GM10266 (cell line): ENCODE measurements around the gene AHNAK2.

ENCODE experiments used
- DNase-seq: peaks from one replicate; pipeline ENCODE4 v3.0.0; 2012; ENCODE audit errors: extremely low spot score
- TF ChIP-seq, protein P1 (sequence below): IDR thresholded peaks from 2 replicates; pipeline ENCODE4 v1.5.1; 2012; ENCODE audit warnings: mild to moderate bottlenecking, low read depth; ENCODE audit not compliant: control insufficient read depth, insufficient read depth; ENCODE audit errors: missing control alignments

The AHNAK2 gene

DNA sequence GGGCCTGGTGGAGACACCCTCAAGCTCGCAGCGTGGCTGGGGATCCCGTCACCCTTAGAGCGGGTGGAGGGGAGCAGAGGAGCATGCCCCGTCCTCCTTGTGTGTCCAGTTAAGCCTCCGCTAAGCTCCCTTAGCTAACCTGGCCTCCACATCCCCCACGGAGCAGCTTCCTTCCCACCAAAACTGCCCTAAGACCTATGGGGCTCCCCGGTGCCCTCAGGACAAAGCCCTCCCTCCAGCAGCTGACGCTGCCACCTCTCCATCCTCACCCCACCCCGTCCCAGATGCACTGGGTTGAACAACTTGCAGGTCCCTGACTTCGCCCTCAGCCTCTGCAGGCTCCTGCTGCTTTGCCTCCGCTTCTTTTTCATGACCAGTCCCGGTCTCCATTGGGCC is 4.0 kb downstream of the AHNAK2 start:
- no peak for DNase-seq
- TF ChIP-seq, protein P1, sequence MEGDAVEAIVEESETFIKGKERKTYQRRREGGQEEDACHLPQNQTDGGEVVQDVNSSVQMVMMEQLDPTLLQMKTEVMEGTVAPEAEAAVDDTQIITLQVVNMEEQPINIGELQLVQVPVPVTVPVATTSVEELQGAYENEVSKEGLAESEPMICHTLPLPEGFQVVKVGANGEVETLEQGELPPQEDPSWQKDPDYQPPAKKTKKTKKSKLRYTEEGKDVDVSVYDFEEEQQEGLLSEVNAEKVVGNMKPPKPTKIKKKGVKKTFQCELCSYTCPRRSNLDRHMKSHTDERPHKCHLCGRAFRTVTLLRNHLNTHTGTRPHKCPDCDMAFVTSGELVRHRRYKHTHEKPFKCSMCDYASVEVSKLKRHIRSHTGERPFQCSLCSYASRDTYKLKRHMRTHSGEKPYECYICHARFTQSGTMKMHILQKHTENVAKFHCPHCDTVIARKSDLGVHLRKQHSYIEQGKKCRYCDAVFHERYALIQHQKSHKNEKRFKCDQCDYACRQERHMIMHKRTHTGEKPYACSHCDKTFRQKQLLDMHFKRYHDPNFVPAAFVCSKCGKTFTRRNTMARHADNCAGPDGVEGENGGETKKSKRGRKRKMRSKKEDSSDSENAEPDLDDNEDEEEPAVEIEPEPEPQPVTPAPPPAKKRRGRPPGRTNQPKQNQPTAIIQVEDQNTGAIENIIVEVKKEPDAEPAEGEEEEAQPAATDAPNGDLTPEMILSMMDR: no peak

DNA sequence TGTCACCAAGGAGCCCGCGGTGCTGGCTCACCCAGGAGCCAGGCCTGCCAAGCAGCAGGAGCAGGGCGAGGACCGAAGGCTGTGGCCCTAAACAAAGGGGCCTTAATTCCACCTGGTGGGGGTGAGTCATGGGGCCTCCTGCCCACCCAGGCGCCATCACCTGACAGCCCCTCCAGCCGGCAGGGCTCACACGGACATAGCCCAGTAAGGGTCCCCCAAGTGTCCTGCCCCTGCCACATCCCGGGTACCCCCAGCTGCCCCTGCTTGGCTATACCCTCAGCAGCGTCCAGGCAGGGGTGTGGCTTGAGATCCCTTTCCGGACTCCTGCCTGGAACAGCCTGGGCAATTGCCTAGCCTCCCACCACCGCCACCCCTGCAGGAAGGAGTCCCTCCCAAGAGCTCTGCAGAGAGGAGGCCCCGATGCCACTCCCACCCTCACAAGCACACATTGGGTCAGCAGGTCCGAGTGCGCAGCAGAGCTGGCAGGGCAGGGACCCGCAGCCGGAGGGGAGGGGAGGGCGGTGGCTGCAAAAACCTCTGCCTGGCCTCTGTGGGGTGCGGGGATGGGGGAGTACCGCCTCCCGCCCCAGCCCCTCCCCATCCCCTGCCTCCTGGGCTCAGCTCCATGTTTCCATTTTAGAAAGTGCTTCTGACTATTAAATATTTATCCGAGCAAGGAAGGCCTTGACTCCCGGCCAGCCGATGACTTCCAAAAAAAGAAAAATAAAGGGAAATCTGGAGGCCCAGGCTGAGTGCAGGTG is 4.6 kb downstream of the AHNAK2 start:
- no peak for DNase-seq
- TF ChIP-seq, protein P1: no peak

DNA sequence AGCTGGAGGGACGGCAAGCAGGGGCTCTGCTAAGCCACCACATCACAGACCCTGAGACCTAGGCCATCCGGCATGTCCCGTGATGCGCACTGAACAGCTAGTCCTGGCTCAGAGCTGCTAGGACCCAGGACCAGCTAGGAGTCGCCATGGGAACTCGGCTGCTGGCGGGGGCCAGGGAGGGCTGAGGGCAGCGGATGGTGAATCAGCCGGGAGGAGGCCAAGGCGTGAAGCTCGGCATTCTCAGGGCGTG is 5.1 kb downstream of the AHNAK2 start:
- no peak for DNase-seq
- TF ChIP-seq, protein P1: no peak

DNA sequence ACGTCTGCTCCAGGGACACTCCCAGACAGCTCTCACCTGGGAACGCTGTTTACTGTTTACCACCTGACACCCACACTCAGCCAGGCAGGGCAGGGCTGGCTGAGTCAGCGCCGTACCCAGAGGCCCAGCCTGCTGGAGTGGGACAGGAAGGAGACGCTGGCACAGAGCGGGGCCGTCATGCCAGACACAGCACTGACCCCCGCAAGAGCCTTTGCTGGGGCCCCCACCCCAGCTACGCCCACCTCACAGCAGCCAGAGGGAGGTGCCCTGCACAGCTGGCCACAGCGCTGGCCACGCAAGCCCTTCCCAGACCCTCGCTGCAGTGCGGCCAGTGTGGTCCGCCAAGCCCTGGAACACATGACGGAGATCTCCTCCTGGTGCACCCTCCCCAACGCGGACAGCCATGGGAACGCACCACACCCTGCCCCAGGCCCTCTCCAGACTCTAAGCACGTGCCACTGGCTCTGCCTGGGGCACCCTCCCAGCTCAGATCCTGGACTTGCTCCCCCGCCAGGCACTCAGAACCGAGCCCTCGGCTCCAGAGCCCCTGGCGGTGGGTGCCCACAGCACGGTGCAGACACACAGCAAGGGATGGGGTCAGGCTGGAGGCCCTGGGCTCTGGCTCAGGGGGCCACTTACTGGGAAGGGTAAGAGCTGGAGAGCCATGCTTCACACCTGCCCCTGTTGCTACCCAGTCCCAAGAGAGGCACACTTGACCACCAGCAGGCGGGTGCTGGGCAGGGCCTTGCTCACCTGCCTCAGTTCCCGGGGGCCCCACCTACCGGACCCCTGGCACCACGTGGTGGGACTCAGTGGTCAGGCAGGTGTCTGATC is 5.7 kb downstream of the AHNAK2 start:
- no peak for DNase-seq
- TF ChIP-seq, protein P1: no peak

DNA sequence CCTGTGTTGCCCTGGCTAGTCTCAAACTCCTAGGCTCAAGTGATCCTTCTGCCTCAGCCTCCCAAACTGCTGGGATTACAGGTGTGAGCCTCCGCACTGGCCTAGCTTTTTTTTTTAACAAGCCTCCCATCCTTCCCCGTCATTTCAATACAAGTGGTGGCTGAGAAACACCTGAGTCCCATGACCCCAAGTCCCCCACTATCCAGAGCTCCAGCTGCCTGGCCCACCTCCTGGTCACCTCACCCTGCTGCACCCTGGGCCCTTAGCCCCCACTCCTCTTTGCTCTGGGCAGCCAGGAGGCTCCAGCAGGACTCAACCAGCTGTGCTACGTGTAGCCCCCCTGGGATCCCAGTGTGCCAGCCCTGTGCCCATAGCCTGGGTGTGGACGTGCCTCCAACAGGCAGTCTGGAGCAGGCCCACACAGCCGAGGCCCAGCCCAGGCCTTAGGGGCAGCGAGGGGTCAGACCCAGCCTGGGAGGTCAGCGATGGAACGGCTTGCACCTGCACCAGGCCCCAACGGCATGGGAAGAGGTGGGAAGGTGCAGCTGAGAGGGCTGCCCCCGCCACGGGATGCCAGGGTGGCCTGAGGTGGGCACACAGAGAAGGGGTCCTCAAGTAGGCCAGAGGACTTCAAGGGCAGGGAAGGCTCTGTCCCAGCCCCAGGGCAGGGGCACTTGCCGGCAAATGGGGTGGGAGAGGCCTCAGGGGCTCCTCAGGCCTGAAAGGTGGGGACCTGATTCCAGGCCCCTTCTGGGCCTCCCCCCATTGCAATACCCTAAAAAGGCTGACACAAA is 6.5 kb downstream of the AHNAK2 start:
- DNase-seq: no peak

DNA sequence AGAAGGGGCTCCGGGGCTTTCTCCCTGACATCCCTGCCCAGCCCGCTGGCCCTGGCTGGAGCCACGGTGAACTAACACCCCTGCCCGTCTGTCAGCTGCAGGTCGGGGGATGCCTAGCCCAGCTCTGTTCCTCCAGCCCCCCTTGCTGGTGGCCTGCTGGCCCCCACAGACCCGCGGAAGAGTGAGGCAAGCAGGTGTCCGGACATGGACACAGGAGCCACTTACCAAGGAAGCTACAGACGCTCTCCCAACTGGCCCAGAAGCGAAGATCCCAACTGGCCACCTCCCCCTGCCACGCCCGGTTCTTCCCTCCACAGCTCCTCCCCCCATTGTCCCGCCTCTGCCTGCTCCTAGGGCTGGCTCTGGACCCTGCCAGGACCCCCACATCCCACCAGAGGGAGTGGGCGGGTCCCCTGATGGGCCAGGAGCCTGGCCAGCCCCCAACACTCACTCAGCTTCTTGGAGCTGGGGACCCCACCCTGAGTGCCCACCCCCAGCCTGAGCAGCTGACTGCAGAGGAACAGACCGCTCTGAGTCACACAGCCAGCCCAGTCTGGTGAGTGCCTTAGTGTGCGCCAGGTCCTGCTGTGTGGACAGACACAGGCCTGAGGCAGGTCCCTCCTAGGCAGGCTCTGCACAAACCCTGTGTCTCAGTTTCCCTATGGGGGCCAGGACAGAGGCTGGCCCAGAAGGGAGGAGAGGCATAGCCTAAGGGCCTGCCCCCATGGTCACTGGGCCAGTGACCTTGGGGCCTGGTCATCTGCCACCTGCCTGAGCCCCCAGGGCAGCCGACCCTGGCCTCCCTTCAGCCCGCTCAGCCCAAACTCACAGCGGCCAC is 7.7 kb downstream of the AHNAK2 start:
- DNase-seq: no peak
- TF ChIP-seq, protein P1: no peak

More for the DNA sequence above, 6.5 kb downstream of the AHNAK2 start:
- TF ChIP-seq, protein P1: no peak
